ENCODE measurements around the gene GRM5.
"Not testable (repeated sequence)": the region's sequence is repeated elsewhere in the genome, so short reads cannot be mapped to it uniquely, and the experiment has no call there.

GRM5 gene

DNA sequence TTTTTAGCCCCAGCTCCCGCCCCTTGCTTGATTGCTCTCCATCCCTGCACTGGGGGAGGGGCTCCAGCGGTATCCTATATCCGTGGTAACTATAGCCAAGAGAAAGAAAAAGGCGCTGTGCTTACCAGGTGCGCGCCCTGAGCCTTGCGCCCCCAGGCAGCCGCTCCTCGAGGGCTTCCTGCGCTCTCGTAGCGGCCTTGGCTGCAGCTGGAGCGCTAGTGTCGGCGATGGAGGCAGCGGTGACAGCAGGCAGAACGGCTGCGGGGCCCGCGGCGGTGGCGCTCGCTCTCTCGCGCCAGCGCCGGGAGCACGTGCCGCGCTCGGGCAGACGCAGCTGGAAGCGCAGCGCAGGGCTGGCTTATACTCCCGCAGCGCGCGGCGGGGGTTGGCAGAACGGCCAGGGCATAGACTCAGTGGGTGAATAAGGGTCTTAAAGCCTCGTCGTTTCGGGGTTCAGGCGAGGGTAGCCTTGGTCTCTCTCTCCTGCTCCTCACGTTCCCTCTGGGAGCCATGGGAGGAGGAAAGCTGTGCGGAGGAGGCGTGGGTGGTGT is at the start of gene GRM5:
GRM5 (minus strand) TSS at position 332 of the 551 bp plus-strand sequence. CDS start 18,110 bp downstream, outside the sequence.
- not testable (repeated sequence) for H3K27ac ChIP-seq

DNA sequence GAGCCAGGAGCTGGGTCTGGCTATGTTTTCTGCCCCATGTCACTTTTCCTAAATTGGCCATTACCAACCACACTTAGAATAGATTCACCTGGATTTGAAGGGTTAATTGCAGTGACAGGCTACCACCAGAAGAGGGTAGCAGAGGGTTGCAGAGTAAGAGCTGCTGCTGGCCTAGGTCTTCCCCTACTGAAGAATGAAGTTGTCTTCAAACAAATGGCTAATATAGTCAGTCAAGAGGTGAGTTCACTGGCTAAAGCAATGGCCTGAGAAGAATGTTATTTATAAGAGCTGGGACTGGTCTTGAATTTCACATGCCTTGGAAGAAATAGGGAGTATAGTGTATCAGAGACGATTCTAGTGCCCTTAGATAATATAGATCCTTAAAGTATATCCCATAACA is 32.2 kb upstream of the GRM5 start:
- H3K27ac ChIP-seq: not testable (repeated sequence)
- TF ChIP-seq CTCF (conservative IDR thresholded peaks at IDR 0.05): peak; percentile 77

DNA sequence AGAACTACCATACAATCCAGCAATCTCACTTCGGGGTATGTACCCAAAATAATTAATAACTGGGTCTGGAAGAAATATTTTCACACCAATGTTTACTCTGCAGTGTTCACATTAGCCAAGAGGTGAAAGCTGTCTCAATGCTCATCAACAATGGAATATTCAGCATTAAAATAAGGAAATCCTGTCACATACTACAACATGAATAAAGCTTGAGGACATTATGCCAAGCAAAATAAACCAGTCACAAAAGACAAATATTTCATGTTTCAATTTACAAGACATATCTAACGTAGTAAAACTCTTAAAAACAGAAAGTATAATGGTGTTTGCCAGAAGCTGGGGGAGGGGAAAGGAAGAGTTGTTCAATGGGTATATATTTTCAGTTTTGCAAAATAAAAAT is 28.0 kb upstream of the GRM5 start:
- H3K27ac ChIP-seq: not testable (repeated sequence)

DNA sequence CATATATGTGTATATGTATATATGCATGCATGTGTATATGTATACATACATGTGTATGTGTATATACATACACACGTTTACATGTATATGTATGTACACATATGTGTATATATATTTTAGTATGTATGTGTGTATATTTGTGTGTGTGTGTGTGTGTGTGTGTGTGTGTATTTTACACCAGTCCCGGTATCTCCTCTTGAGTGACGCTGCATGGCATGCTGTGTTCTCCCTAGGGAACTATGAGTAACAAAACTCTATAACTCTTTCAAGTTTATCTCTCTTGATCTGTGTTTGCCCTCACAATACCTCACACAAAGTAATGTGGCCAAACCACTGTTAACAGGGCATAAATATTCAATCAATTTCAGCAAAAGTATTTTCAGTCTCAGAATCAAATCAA is 19.2 kb upstream of the GRM5 start:
- H3K27ac ChIP-seq: not testable (repeated sequence)

DNA sequence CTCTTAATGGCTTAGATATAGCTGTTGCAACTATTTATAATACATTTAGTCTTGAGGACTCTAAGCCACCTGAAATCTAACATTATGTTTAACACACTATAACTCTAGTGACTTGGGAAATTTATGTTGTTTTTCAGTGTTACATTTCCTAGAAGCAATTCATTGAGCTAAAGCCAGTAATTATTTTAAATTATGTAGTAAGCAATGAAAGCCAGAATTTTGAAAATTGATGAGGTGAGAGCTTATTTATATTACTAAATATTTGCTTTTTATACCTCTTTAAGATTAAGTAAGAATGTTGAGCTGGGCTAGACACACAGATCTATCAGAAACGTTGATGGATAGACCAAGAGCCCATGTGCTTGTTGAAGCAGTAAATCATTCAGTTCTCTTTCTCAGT is 5.1 kb upstream of the GRM5 start:
- H3K27ac ChIP-seq: not testable (repeated sequence)

- H3K27ac ChIP-seq: no peak overlapping the region
- no peak for TF ChIP-seq CTCF (conservative IDR thresholded peaks at IDR 0.05)
These were observed 1.5 kb upstream of the GRM5 start for GRCh38 chr11:89067264-89067663.

- H3K27ac ChIP-seq: no peak overlapping the region
- no peak for TF ChIP-seq CTCF (conservative IDR thresholded peaks at IDR 0.05)
These were observed 716 bp downstream of the GRM5 start for GRCh38 chr11:89065066-89065465.

- not testable (repeated sequence) for H3K27ac ChIP-seq
These were observed 2.3 kb downstream of the GRM5 start for GRCh38 chr11:89063481-89063951.

DNA sequence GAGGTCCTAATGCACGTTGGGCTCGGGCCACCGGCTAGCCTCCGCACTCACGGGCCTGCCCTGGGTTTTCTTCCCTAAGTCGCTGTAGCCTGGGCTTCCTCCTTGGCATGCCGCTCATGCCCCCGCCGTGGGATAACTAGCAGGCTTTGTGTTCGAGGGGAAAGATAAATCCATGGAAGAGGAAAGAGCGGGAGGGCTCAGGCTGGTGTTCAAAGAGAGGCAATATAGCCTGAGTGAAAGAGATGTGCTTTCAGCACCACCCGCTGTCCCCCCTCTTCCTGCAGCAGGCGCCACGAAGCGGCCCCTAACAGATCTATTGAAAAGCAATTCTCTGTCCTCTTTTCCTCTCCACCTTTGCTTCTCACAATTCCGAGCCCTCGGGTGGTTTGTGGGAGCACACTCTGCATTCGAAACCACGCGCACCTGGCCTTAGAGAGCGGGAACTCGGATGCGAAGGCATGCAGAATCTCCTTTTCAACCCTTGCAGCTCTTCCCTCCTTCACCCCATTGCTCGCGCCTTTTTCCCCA is 2.9 kb downstream of the GRM5 start:
- H3K27ac ChIP-seq: not testable (repeated sequence)

DNA sequence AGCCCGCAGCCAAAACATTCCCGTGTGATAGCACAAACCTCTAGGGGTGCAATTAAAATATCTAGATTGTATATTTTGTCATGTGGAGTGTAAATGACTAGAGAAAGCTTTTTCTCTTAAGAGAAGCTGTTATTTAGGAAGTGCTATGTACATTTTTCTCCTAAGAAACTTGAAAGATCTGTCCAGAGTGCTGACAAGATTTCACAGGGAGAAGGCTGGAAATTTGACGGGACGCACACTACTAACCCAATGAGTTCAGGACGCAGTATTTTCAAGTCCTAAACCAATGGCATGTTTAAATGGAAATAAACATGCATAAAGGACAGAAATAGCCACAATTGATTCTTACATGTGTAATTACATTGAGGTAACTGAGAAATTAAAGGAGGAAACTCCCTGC is 3.9 kb downstream of the GRM5 start:
- not testable (repeated sequence) for H3K27ac ChIP-seq

DNA sequence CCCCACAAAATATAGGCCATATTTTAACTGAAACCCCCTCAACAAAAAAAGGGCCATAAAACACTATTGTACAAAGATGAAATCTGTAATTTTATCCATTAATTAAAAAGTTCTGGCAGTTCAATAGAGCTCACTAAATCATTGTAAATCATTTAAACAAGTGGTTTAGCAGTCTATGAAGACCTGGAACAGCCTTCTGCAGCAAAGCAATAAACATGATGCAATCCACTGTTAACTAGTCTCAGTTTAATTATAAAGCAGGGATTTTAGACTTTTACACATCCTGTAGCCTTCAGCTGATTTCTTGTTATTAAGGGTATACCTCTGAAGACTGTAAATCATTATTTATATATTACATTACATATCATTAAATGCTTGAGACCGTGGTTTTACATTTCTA is 8.4 kb downstream of the GRM5 start:
- not testable (repeated sequence) for H3K27ac ChIP-seq

GRCh38 chr11:89052220-89052619 is 13.6 kb downstream of the GRM5 start:
- no peak for TF ChIP-seq CTCF (conservative IDR thresholded peaks at IDR 0.05)
- no peak overlapping the region for H3K27ac ChIP-seq

- H3K27ac ChIP-seq: not testable (repeated sequence)
These were observed 18.6 kb downstream of the GRM5 start for GRCh38 chr11:89047159-89047558.

DNA sequence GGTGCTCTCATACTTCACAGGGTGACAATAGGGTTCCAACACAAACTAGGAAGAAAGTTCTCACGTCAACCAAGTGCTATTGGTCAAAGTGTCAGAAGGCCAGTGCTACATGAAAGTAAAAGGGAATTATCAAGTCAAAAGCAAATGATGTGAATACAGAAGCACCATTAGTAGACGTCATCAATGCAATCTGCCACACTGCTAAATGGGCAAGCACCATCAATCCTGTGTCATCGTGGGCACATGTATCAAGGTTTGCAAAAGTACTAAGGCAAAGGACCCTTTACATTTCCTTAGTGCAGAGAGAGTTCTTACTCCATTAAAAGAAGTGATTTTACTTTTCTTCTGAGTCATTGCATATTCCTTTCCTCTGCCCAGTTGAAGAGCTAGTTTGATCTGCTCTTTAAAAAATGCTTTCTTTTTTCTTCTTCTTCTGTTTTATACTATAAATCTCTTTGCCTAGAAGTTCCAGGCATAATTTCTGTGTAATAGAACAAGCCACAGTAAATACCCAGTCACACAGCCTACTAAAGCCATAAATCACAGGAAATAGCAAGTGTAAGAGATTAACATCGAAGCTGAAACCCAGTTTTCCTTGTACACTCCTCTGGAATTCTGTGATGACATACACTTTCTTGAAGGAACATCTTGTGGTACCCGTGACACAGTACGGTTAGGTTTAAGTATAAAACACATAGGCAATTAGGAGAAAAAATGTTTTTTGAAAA is 21.8 kb downstream of the GRM5 start:
- not testable (repeated sequence) for H3K27ac ChIP-seq

GRCh38 chr11:89029671-89030070 is 36.1 kb downstream of the GRM5 start:
- H3K27ac ChIP-seq: not testable (repeated sequence)
